Fibroblast of villous mesenchyme (primary cell): ENCODE measurements around the gene ZC3H10. TPM values are rescaled to one million over a fixed set of nuclear protein-coding genes. Genes with fewer than 3 reads are reported as not detected.

ENCODE experiments used
- DNase-seq: peaks from one replicate; pipeline ENCODE4 v3.0.0-alpha.2; 2010; ENCODE audit warnings: low read depth
- H3K4me3 ChIP-seq: 2 replicates; pipeline ENCODE4 v1.5.1; 2011; ENCODE audit warnings: low read depth, mild to moderate bottlenecking, low read length
- CTCF ChIP-seq: IDR thresholded peaks from 2 replicates; pipeline ENCODE4 v1.5.1; 2012; ENCODE audit warnings: low read depth, mild to moderate bottlenecking, low read length; ENCODE audit not compliant: insufficient read depth
- total RNA-seq: library from RNA; depleted of rRNA; stranded (reverse); fragments of >200 nt; gene quantifications from 2 replicates; pipeline ENCODE4 v1.2.3, GENCODE V29; 2012

ZC3H10 gene
- total RNA-seq, 1 donor = 4.3 TPM

GRCh38 chr12:56146492-56147460 is 28.7 kb downstream of the ZC3H10 start:
- no peak for TF ChIP-seq CTCF
- peak; percentile 36 for DNase-seq
- no peak overlapping the region for H3K4me3 ChIP-seq

- DNase-seq = peak; percentile 47
- no peak for TF ChIP-seq CTCF
- no peak overlapping the region for H3K4me3 ChIP-seq
Measured at GRCh38 chr12:56150563-56150962, 32.5 kb downstream of the ZC3H10 start.

- H3K4me3 ChIP-seq = peak overlapping the region; percentile 80
- DNase-seq = no peak
- TF ChIP-seq CTCF = peak; percentile 48
Measured at GRCh38 chr12:56151672-56152131, 33.6 kb downstream of the ZC3H10 start.

GRCh38 chr12:56152132-56152755 is 34.2 kb downstream of the ZC3H10 start, which contains the start of gene MYL6B:
Gene MYL6B (plus strand): TSS chr12:56152587. CDS start chr12:56153919, 1,332 bp downstream.
- TF ChIP-seq CTCF = no peak
- H3K4me3 ChIP-seq = peak within 1 kb of the TSS; percentile 80
- peak; percentile 91 for DNase-seq

GRCh38 chr12:56152756-56153677 is 35.0 kb downstream of the ZC3H10 start:
- no peak for TF ChIP-seq CTCF
- H3K4me3 ChIP-seq = peak overlapping the region; percentile 80
- no peak for DNase-seq

- TF ChIP-seq CTCF = no peak
- DNase-seq = no peak
- no peak overlapping the region for H3K4me3 ChIP-seq
Measured at GRCh38 chr12:56153678-56154065, 35.6 kb downstream of the ZC3H10 start.
